HG03521 (cell line): ENCODE measurements around the gene ACTR3C.

ENCODE experiments used
- ATAC-seq: cut with Tn5 transposase; IDR thresholded peaks from one replicate; pipeline ENCODE4 v1.9.1; 2021; ENCODE audit warnings: mild to moderate bottlenecking, moderate library complexity; ENCODE audit not compliant: unreplicated experiment

ACTR3C gene

GRCh38 chr7:150359622-150360362, 36.4 kb upstream of the ACTR3C start:
- no peak for ATAC-seq

- no peak for ATAC-seq
Measured at GRCh38 chr7:150358988-150359621, 35.8 kb upstream of the ACTR3C start.

- ATAC-seq: no peak
Measured at GRCh38 chr7:150358433-150358832, 35.1 kb upstream of the ACTR3C start.

DNA sequence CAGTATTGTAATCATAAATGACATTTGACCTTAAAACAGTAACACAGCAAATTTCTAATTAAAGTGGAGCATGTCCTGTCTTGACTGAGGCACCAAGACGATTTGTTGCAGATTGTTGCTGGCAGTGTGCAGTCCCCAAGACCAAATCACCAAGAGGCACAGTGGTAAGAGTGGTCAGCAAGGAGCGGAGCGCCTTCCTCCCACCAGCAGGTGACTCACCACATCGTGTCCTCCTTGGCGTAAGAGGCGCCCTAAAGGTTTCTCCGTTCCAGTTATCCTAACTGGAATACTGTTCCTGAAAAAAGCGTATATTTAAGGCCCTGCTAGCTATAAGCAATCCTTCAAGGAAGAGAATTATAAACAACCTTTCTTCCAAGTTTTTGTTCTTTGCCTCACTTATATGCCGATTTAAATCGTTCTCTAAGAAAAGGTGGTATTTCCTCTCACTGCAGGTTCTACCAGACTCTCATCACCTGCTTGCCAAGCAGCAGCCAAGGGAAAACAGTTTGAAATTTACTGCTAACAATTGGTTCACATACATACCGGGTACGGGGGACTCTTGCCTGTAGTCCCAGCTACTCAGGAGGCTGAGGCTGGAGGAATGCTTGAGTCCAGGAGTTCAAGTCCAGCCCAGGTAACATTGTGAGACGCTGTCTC, 34.6 kb upstream of the ACTR3C start:
- ATAC-seq: no peak

DNA sequence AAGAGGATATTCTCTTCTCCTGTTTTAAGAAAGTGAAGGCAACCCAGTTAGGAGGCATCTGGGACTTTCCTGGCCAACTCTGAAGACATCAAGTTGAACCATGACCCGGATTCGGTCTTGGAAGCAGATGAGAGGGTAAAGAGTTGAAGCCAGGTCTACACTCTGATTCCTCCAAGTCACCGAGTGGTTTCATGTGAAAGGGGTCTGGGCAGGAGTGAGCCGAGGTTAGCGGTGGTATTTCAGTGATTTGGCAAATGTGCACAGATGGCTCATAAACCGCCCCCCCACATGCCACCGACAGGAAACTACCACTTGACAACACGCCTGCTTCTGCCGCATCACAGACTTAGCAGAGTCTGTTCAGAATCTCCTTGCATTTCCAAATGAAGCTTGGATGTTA, 33.9 kb upstream of the ACTR3C start:
- ATAC-seq: no peak

DNA sequence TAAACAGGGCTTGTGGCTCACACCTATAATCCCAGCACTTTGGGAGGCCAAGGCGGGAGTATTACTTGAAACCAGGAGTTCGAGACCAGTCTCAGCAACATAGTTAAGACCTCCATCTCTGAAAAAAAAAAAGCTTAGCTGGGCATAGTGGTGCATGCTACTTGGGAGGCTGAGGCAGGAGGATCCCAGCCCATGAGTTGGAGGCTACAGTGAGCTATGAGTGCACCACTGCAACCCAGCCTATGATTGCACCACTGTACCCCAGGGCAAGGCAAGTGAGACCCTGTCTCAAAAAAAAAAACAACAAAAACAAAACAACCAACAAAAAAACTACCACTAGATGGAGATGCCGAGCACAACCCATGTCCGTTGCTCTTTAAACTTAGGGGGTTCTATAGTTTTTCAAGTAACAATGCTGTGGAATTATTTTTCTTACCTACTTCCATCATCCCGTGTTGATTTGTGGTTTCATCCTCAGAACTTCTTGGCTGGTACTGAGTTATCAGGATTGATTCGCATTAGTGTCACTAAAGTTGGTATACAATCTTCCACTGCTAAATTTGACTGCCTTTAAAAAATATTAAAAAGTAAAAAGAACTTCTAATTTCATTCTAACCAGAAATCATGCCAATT, 33.0 kb upstream of the ACTR3C start:
- ATAC-seq: no peak

DNA sequence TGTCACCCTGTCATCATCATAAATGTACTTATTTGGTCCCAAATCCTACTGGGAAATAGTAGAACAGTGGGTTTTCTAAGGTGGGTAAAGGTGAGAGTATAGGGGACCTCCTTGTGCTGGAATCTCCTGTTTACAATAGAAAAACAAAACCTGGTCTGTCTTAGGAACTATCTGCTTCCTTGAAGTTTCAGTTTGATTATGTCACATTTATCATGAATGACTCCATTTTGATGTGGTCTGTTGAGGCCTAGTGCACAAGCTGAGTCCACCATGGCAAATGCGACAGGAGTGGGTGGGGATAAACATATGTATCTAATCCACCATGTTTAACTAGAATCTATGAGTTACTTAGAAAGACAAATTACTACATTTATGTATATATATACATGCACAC, 32.3 kb upstream of the ACTR3C start:
- no peak for ATAC-seq

- ATAC-seq: no peak
Measured at GRCh38 chr7:150351587-150352194, 28.3 kb upstream of the ACTR3C start.

DNA sequence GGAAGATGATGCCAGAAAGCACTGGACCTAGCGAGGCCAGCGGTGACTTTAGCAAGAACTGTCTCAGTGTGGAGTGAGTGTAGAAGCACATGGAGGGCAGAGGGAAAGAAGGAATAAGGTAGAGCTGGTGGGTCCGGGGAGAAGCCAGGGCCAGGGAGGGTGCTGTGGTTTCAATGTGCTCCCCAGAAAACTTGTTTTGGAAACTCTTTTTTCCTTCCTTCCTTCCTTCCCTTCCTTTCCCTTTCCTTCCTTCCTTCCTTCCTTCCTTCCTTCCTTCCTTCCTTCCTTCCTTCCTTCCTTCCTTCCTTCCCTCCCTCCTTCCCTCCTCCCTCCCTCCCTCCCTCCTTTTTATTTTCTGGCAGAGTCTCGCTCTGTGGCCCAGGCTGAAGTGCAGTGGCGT, 23.6 kb upstream of the ACTR3C start:
- ATAC-seq: no peak

DNA sequence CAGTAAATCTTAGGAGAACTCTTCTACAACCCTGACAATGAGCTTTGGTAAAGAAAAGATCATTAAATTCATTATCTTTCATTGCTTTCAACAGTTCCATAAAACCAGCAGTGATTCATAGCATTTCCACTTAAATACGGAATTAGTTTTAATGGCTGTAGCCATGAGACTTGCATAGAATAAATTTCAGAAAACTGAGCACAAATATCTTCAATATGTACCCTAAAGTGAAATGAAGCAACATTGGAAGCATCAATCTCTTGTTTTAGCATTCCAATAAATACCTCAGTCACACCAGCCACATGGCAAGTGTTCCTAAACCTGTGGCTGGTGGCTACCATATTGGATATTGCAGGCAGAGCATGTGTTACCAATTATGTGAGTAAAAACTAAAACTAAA, 21.7 kb upstream of the ACTR3C start:
- ATAC-seq: no peak

DNA sequence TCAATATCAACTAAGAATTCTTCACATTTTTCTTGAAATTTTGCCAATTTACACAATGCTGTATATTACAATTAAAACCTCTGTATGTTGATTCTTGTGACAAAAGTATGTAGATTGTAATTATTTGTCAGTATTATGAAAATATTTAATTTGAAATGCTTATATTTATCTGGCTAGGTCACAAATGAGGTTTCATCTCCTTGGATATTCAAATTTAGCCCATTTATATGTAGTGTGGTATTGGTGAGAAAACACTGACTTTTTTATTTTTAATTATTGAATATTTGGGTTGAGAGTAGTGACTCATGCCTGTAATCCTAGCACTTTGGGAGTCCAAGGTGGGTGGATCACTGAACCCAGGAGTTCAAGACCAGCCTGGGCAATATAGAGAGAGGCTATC, 21.0 kb upstream of the ACTR3C start:
- ATAC-seq: no peak

DNA sequence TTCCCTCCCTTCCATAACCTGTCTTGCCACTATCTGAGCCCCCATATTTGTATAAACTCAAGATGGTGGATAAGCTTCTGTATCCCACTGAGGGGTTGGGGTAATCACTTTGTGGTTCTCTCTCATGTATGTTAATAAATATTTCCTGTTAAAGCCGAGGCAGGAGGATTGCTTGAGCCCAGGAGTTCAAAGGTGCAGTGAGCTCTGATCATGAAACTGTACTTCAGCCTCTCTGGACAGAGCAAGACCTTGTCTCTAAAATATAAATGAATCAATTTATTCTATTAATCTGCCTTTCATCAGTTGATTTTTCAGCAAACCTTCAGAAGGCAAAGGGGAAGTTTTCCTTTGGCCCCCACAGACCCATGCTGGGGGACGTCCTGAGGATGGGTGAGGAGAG, 19.9 kb upstream of the ACTR3C start:
- ATAC-seq: no peak

- ATAC-seq: no peak
Measured at GRCh38 chr7:150342121-150342408, 18.7 kb upstream of the ACTR3C start.

GRCh38 chr7:150341263-150342120, 18.1 kb upstream of the ACTR3C start, which contains the start of gene RARRES2:
RARRES2 (minus strand) TSS chr7:150341629; CDS start chr7:150340609, 1,020 bp downstream.
- no peak for ATAC-seq

GRCh38 chr7:150340875-150341262, 17.5 kb upstream of the ACTR3C start:
- ATAC-seq: no peak

- ATAC-seq: no peak
Measured at GRCh38 chr7:150340024-150340749, 16.8 kb upstream of the ACTR3C start.

- ATAC-seq: no peak
Measured at GRCh38 chr7:150339409-150339809, 16.1 kb upstream of the ACTR3C start.

- no peak for ATAC-seq
Measured at GRCh38 chr7:150338166-150338829, 15.0 kb upstream of the ACTR3C start.

- no peak for ATAC-seq
Measured at GRCh38 chr7:150337659-150338081, 14.3 kb upstream of the ACTR3C start.
